ENCODE results near the gene RPL13. TPM values are rescaled to one million over a fixed set of nuclear protein-coding genes. Genes with fewer than 3 reads are reported as not detected.

RPL13 gene
- total and polyA plus RNA-seq, 2 of the 8 experiments (the other 6 are each of a cell fraction or from before 2014, with no cell fraction given): 2,162 to 7,384 TPM

GRCh38 chr16:89570342-89570923 lies 10.0 kb downstream of the RPL13 start:
- Histone ChIP-seq H2BK20ac (ENCODE audit: low read length) (no peak overlapping the region), H3K4ac (replicated peaks; ENCODE audit: insufficient read length, low read depth, low read length) (no peak overlapping the region), H3K18ac (ENCODE audit: extremely low read depth, low read length) (no peak overlapping the region), H2BK15ac (ENCODE audit: low read length) (no peak overlapping the region), H3K23ac (ENCODE audit: insufficient read length) (no peak overlapping the region), H4K20me1 (replicated peaks in 1 of 2; ENCODE audit: control insufficient read depth in 1 of 2, insufficient read depth in 2 of 2, low read length in 2 of 2) (peaks cover 0 to 9% of the 10 kb centered on the region in 2 experiments), H3K4me2 (ENCODE audit: insufficient read depth in 1 of 2, low read depth in 2 of 2, low read length in 2 of 2) (no peak overlapping the region), H3K79me2 (ENCODE audit: control insufficient read depth in 1 of 2, insufficient read depth in 2 of 2, low read length in 2 of 2) (no peaks in the 10 kb centered on the region), H3K9ac (replicated peaks in 1 of 4; ENCODE audit: extremely low read depth in 1 of 4, low read depth in 3 of 4, low read length in 3 of 4) (no peak overlapping the region), H3K79me1 (ENCODE audit: low read depth, low read length) (no peaks in the 10 kb centered on the region), H3K27ac (ENCODE audit: low read depth, low read length) (no peak overlapping the region), H4K5ac (ENCODE audit: insufficient read length, low read depth, low read length) (no peak overlapping the region), H2BK12ac (ENCODE audit: low read depth, low read length) (no peak overlapping the region), H3K4me1 (replicated peaks in 1 of 4; ENCODE audit: control insufficient read depth in 3 of 4, insufficient read depth in 4 of 4, low read length in 3 of 4) (peaks cover 0 to 14% (median 6%) of the 10 kb centered on the region in 4 experiments; a peak in 5 of 7 replicates), H3K9me3 (ENCODE audit: insufficient read depth in 2 of 2, low read depth in 1 of 2, low read length in 1 of 2) (no peaks in the 10 kb centered on the region), H2AK5ac (ENCODE audit: low read depth, low read length) (no peak overlapping the region), H2BK120ac (replicated peaks; ENCODE audit: low read depth, low read length) (no peak overlapping the region), H3K56ac (replicated peaks; ENCODE audit: insufficient read length, low read depth, low read length) (no peak overlapping the region), H2AFZ (ENCODE audit: low read length) (no peak overlapping the region), H3K14ac (ENCODE audit: insufficient read length) (no peak overlapping the region), H4K91ac (replicated peaks; ENCODE audit: insufficient read length, low read length) (no peak overlapping the region), H3K36me3 (ENCODE audit: control insufficient read depth in 2 of 4, insufficient read depth in 4 of 4, low read length in 3 of 4) (no peaks in the 10 kb centered on the region), H3K23me2 (ENCODE audit: low read depth, low read length) (peaks cover 9% of the 10 kb centered on the region), H3K27me3 (replicated peaks in 1 of 4; ENCODE audit: control insufficient read depth in 3 of 4, extremely low read depth in 1 of 4, insufficient read depth in 3 of 4, low read length in 3 of 4) (peaks cover 1 to 15% (median 9%) of the 10 kb centered on the region in 4 experiments; a peak in 5 of 7 replicates), H3K4me3 (ENCODE audit: extremely low read depth in 1 of 4, insufficient read depth in 2 of 4, low read depth in 3 of 4, low read length in 4 of 4) (no peak overlapping the region), H2BK5ac (ENCODE audit: low read depth, low read length) (no peak overlapping the region), H4K8ac (ENCODE audit: extremely low read depth, insufficient read depth, low read length) (peak overlapping the region; percentile 14; the same call in 1 of the 2 replicates)
- 89% methylated on average over 17 of the region's 30 CpGs; no CpG with 5 or more reads in 1 of the 2 experiments for WGBS, 2 experiments (ENCODE audit: extremely low coverage in 1 of 2, insufficient coverage in 1 of 2, insufficient read length in 1 of 2, insufficient replicate concordance in 2 of 2, low coverage in 1 of 2, low lambda C conversion rate in 2 of 2, missing lambda C conversion rate in 1 of 2)
- ChIA-PET POLR2A (ENCODE audit: partially characterized antibody) (interaction anchor here (0.6 to 1.5 kb wide), 3 partner anchors 9 to 393 kb away, joined by 4 to 9 read pairs (median 5); no protein-coding TSS in a partner anchor), CTCF (ENCODE audit: partially characterized antibody) (interaction anchor here (0.8 kb wide), 1 partner anchor 97 kb away, joined by 3 read pairs; no protein-coding TSS in a partner anchor)
- TF ChIP-seq ZNF274 (IDR thresholded peaks at IDR 0.05; ENCODE audit: borderline replicate concordance, extremely low read depth, low read length) (no peak), POLR2AphosphoS5 (IDR thresholded peaks at IDR 0.05; ENCODE audit: low read depth, low read length) (no peak), HDAC6 (IDR thresholded peaks at IDR 0.05; ENCODE audit: low read depth, low read length) (no peak), TCF12 (IDR thresholded peaks at IDR 0.05; ENCODE audit: low read depth, low read length) (no peak), HDAC2 (IDR thresholded peaks at IDR 0.05; ENCODE audit: borderline replicate concordance in 1 of 2, low read depth in 2 of 2, low read length in 2 of 2) (no peak), SIN3A (conservative IDR thresholded peaks at IDR 0.05 in 1 of 2, IDR thresholded peaks at IDR 0.05 in 1 of 2; ENCODE audit: low read depth in 1 of 2, low read length in 2 of 2) (no peak), EZH2 (IDR thresholded peaks at IDR 0.05; ENCODE audit: low read depth, low read length, severe bottlenecking) (no peak), BACH1 (IDR thresholded peaks at IDR 0.05; ENCODE audit: low read length) (no peak), USF2 (IDR thresholded peaks at IDR 0.05; ENCODE audit: low read length) (no peak), SIX5 (IDR thresholded peaks at IDR 0.05; ENCODE audit: low read depth, low read length) (no peak), YY1 (IDR thresholded peaks at IDR 0.05; ENCODE audit: low read depth, low read length) (no peak)
- FAIRE-seq: no peak
- no peak for DNase-seq (ENCODE audit: low read depth in 1 of 2, low spot score in 2 of 2)

Measured in H1 (cell line).